Spleen (tissue), 11 donors: ENCODE results near the gene VPS8. TPM values are rescaled to one million over a fixed set of nuclear protein-coding genes. Genes with fewer than 3 reads are reported as not detected.

ENCODE experiments used
- DNase-seq: peaks from one replicate; pipeline ENCODE4 v3.0.0-alpha.2; 2020
- H3K27ac ChIP-seq, 8 donors: fragments of 200-600 bp; sonication (generic) in 7 of 8; 1 replicate in 4 of 8; 2 replicates in 4 of 8; pipeline versions ENCODE4 v1.5.0 to v1.8.0; 2016 to 2021; ENCODE audit warnings: inconsistent platforms in 4 of 8, mild to moderate bottlenecking in 4 of 8, moderate library complexity in 1 of 8
- H3K27me3 ChIP-seq, 7 donors: fragments of 200-600 bp; sonication (generic) in 6 of 7; replicated peaks in 1 of 7; 1 replicate in 4 of 7; 2 replicates in 3 of 7; pipeline versions ENCODE4 v1.5.0 to v1.8.0; 2016 to 2021; ENCODE audit warnings: inconsistent platforms in 3 of 7, mild to moderate bottlenecking in 1 of 7
- H3K36me3 ChIP-seq, 6 donors: fragments of 200-600 bp; sonication (generic) in 5 of 6; 1 replicate in 4 of 6; 2 replicates in 2 of 6; pipeline versions ENCODE4 v1.5.0 to v1.8.0; 2016 to 2021; ENCODE audit warnings: inconsistent platforms in 2 of 6
- H3K4me1 ChIP-seq, 6 donors: fragments of 200-600 bp; sonication (generic) in 5 of 6; 1 replicate in 3 of 6; 2 replicates in 3 of 6; pipeline versions ENCODE4 v1.5.0 to v1.8.0; 2016 to 2021; ENCODE audit warnings: inconsistent platforms in 3 of 6
- H3K4me3 ChIP-seq, 8 donors: fragments of 200-600 bp; sonication (generic) in 7 of 8; 1 replicate in 4 of 8; 2 replicates in 4 of 8; pipeline versions ENCODE4 v1.5.0 to v1.8.0; 2016 to 2021; ENCODE audit warnings: inconsistent platforms in 4 of 8, mild to moderate bottlenecking in 4 of 8, moderate library complexity in 2 of 8
- H3K9me3 ChIP-seq, 8 donors: fragments of 200-600 bp; sonication (generic) in 7 of 8; 1 replicate in 4 of 8; 2 replicates in 4 of 8; pipeline versions ENCODE4 v1.5.0 to v1.8.0; 2016 to 2021; ENCODE audit warnings: inconsistent platforms in 4 of 8
- CTCF ChIP-seq, 11 experiments: fragments of 200-600 bp in 7 of 11; fragments of 450-650 bp in 4 of 11; sonication (generic) in 4 of 11; IDR thresholded peaks in 8 of 11; conservative IDR thresholded peaks in 3 of 11; 1 replicate in 7 of 11; 2 replicates in 4 of 11; pipeline versions ENCODE4 v1.4.0 to v1.8.0; 2016 to 2021; ENCODE audit warnings: antibody characterized with exemption in 11 of 11, inconsistent platforms in 4 of 11, mild to moderate bottlenecking in 1 of 11
- POLR2A ChIP-seq, 3 donors: fragments of 450-650 bp; IDR thresholded peaks; one replicate each; pipeline ENCODE4 v1.5.1; 2017; ENCODE audit warnings: antibody characterized with exemption in 3 of 3, mild to moderate bottlenecking in 1 of 3
- POLR2AphosphoS5 ChIP-seq, 3 donors: sonication (generic); formaldehyde crosslinking; IDR thresholded peaks; one replicate each; pipeline ENCODE4 v1.5.1; 2017; ENCODE audit warnings: antibody characterized with exemption in 3 of 3
- WGBS, 5 donors: extraction: QIAGEN DNeasy Blood & Tissue Kit in 3 of 5; methylation state at CpG; one replicate each; pipeline versions ENCODE4 v1.1.5 to v1.1.7; 2013 to 2018; 5-methylcytosine and 5-hydroxymethylcytosine counted together
- intact Hi-C: fragments of 100-400 bp; cut with DNase I; formaldehyde crosslinking; loops from one replicate; pipeline ENCODE4 v1.15.0; 2023; ENCODE audit warnings: low total_unique reads
- polyA plus RNA-seq, 3 donors: library from polyadenylated mRNA; stranded (reverse); fragments of 200-250 nt; gene quantifications; one replicate each; pipeline ENCODE4 v1.2.1, GENCODE V29; 2013
- total RNA-seq, 7 donors: library from RNA; depleted of rRNA in 3 of 7; stranded (reverse); fragments of >200 nt in 3 of 7; fragmentation: NEBNext Ultra II Directional in 4 of 7; extraction: Animal tissue kit (Norgen Biotek cat#: 25700) in 4 of 7; gene quantifications; one replicate each; pipeline versions ENCODE4 v1.1.0 to v1.2.1, GENCODE V29; 2016 to 2021
- donor health status: healthy with polysubstance abuse.
- donor health status: DM: no; HTN: no; CAD: no; lungs with moderate emphysema.
- donor health status: DM: no; HTN: no; CAD: no.
- donor health status: Bipolar disorder and iron deficiency.
- donor health status: healthy.
- donor health status: DM: no; HTN: no; CAD: no.
- donor health status: DM: yes; HTN: yes; CAD: no.

The VPS8 gene
- total and polyA plus RNA-seq, 10 donors = 9.1 to 169 (median 97.5) TPM

- H3K4me3 ChIP-seq = no peak overlapping the region
- no peaks in the 10 kb centered on the region for H3K9me3 ChIP-seq
- H3K36me3 ChIP-seq = peaks cover 0 to 96% (median 42%) of the 10 kb centered on the region in 6 donors
- no peak for DNase-seq
- 58 to 72% (median 66%) methylated on average over 4 of the region's 4 CpGs for WGBS, 5 donors
- H3K27me3 ChIP-seq = no peaks in the 10 kb centered on the region
- H3K27ac ChIP-seq = no peak overlapping the region
- no peak for TF ChIP-seq POLR2A (IDR thresholded peaks at IDR 0.05)
- no peak for TF ChIP-seq CTCF (IDR thresholded peaks at IDR 0.05 in 8 of 11, conservative IDR thresholded peaks at IDR 0.05 in 3 of 11)
- TF ChIP-seq POLR2AphosphoS5 (IDR thresholded peaks at IDR 0.05) = no peak
- intact Hi-C loops = no loop called here
- no peaks in the 10 kb centered on the region for H3K4me1 ChIP-seq
These were observed 60.2 kb downstream of the VPS8 start for GRCh38 chr3:184872200-184872599.

- Histone ChIP-seq H3K27me3 (no peaks in the 10 kb centered on the region), H3K4me3 (no peak overlapping the region), H3K9me3 (no peaks in the 10 kb centered on the region), H3K36me3 (peaks cover 0 to 96% (median 38%) of the 10 kb centered on the region in 6 donors), H3K27ac (no peak overlapping the region), H3K4me1 (no peaks in the 10 kb centered on the region)
- DNase-seq = no peak
- WGBS, 5 donors = 88 to 97% (median 90%) methylated on average over 1 of the region's 1 CpG
- intact Hi-C loops = no loop called here
- TF ChIP-seq POLR2A (IDR thresholded peaks at IDR 0.05) (no peak), POLR2AphosphoS5 (IDR thresholded peaks at IDR 0.05) (no peak), CTCF (IDR thresholded peaks at IDR 0.05 in 8 of 11, conservative IDR thresholded peaks at IDR 0.05 in 3 of 11) (no peak)
These were observed 61.2 kb downstream of the VPS8 start for GRCh38 chr3:184873141-184873540.

- intact Hi-C loops = loop anchor here (5.0 kb wide), 1 partner anchor 302 kb away; no protein-coding TSS in a partner anchor
- no peaks in the 10 kb centered on the region for H3K27me3 ChIP-seq
- no peak overlapping the region for H3K4me3 ChIP-seq
- WGBS, 5 donors = 74 to 82% (median 80%) methylated on average over 5 of the region's 5 CpGs
- no peak overlapping the region for H3K27ac ChIP-seq
- no peaks in the 10 kb centered on the region for H3K9me3 ChIP-seq
- TF ChIP-seq POLR2AphosphoS5 (IDR thresholded peaks at IDR 0.05) = no peak
- peak in 8 of 11 experiments; percentile 15 to 54 (median 45) for TF ChIP-seq CTCF (IDR thresholded peaks at IDR 0.05 in 8 of 11, conservative IDR thresholded peaks at IDR 0.05 in 3 of 11)
- peaks cover 0 to 96% (median 37%) of the 10 kb centered on the region in 6 donors for H3K36me3 ChIP-seq
- H3K4me1 ChIP-seq = no peaks in the 10 kb centered on the region
- DNase-seq = no peak
These were observed 63.0 kb downstream of the VPS8 start for GRCh38 chr3:184874709-184875644.

- 93 to 100% (median 99%) methylated on average over 2 of the region's 2 CpGs for WGBS, 5 donors
These were observed 68.5 kb downstream of the VPS8 start for GRCh38 chr3:184880276-184881019.

More at GRCh38 chr3:184880276-184881019, 68.5 kb downstream of the VPS8 start:
- Histone ChIP-seq H3K9me3 (no peaks in the 10 kb centered on the region), H3K4me3 (no peak overlapping the region), H3K4me1 (peaks cover 0 to 5% (median 0%) of the 10 kb centered on the region in 6 donors), H3K27me3 (no peaks in the 10 kb centered on the region), H3K27ac (no peak overlapping the region), H3K36me3 (peaks cover 0 to 98% (median 37%) of the 10 kb centered on the region in 6 donors)
- no peak for TF ChIP-seq POLR2AphosphoS5 (IDR thresholded peaks at IDR 0.05)
- TF ChIP-seq CTCF (IDR thresholded peaks at IDR 0.05 in 8 of 11, conservative IDR thresholded peaks at IDR 0.05 in 3 of 11) = no peak
- TF ChIP-seq POLR2A (IDR thresholded peaks at IDR 0.05) = no peak
- intact Hi-C loops = no loop called here
- DNase-seq = no peak
